Right lobe of liver (tissue), 4 donors: Measurements from ENCODE around the gene TTC39A.

Experiments used
- CTCF ChIP-seq, 4 donors: fragments of 200-600 bp in 3 of 4; fragments of 450-650 bp in 1 of 4; IDR thresholded peaks; one replicate each; pipeline versions ENCODE4 v1.5.1 to v1.8.0; 2016 to 2022; ENCODE audit warnings: antibody characterized with exemption in 4 of 4, mild to moderate bottlenecking in 2 of 4
- POLR2A ChIP-seq: fragments of 450-650 bp; IDR thresholded peaks from one replicate; pipeline ENCODE4 v1.6.1; 2017; ENCODE audit warnings: antibody characterized with exemption, mild to moderate bottlenecking
- donor health status: DM: no; HTN: no; CAD: no.
- donor health status: DM: no; HTN: no; CAD: no.
- donor health status: DM: no; HTN: yes; CAD: no.

GRCh38 chr1:51289676-51290488 is 40.5 kb downstream of the TTC39A start:
- no peak for TF ChIP-seq CTCF (IDR thresholded peaks at IDR 0.05)
- no peak for TF ChIP-seq POLR2A
